GM23338 (cell line): Measurements from ENCODE around the gene GCH1.

Experiments
- CREB1 ChIP-seq: fragments of 250-450 bp; sonication (Bioruptor Pico); IDR thresholded peaks from 2 replicates; pipeline ENCODE4 v1.5.0; 2020; ENCODE audit warnings: low read depth, mild to moderate bottlenecking, moderate library complexity
- CTCF ChIP-seq, 2 experiments: fragments of 200-600 bp in 1 of 2; sonication (generic) in 1 of 2; conservative IDR thresholded peaks; 2 replicates each; pipeline versions ENCODE4 v1.5.1 to v1.6.1; 2016 to 2017; ENCODE audit warnings: antibody characterized with exemption in 2 of 2, low read depth in 2 of 2, mild to moderate bottlenecking in 2 of 2, moderate library complexity in 1 of 2
- ETS1 ChIP-seq: IDR thresholded peaks from 2 replicates; pipeline ENCODE4 v1.6.1; 2016; ENCODE audit warnings: antibody characterized with exemption
- EZH2 ChIP-seq: fragments of 200-600 bp; sonication (generic); IDR thresholded peaks from one replicate; pipeline ENCODE4 v1.8.0; 2017; ENCODE audit warnings: antibody characterized with exemption, mild to moderate bottlenecking, low read depth; ENCODE audit not compliant: unreplicated experiment
- EZH2phosphoT487 ChIP-seq: fragments of 200-600 bp; sonication (generic); IDR thresholded peaks from one replicate; pipeline ENCODE4 v1.8.1; 2018; ENCODE audit warnings: antibody characterized with exemption; ENCODE audit not compliant: unreplicated experiment
- JUNB ChIP-seq: IDR thresholded peaks from one replicate; pipeline ENCODE4 v1.6.1; 2016; ENCODE audit warnings: antibody characterized with exemption; ENCODE audit not compliant: unreplicated experiment
- NANOG ChIP-seq: IDR thresholded peaks from 2 replicates; pipeline ENCODE4 v1.6.1; 2016; ENCODE audit warnings: antibody characterized with exemption, borderline replicate concordance
- POLR2AphosphoS5 ChIP-seq: IDR thresholded peaks from 2 replicates; pipeline ENCODE4 v1.6.1; 2016; ENCODE audit warnings: antibody characterized with exemption, low read depth
- REST ChIP-seq: IDR thresholded peaks from one replicate; pipeline ENCODE4 v1.6.1; 2018; ENCODE audit warnings: antibody characterized with exemption; ENCODE audit not compliant: unreplicated experiment
- STAT1 ChIP-seq: IDR thresholded peaks from one replicate; pipeline ENCODE4 v1.6.1; 2016; ENCODE audit warnings: antibody characterized with exemption; ENCODE audit not compliant: unreplicated experiment
- ZNF331 ChIP-seq: fragments of 250-450 bp; sonication (Bioruptor Pico); IDR thresholded peaks from 2 replicates; pipeline ENCODE4 v1.5.0; 2020; ENCODE audit warnings: low read depth, mild to moderate bottlenecking, moderate library complexity
- ZNF462 ChIP-seq: fragments of 250-450 bp; sonication (Bioruptor Pico); IDR thresholded peaks from 2 replicates; pipeline ENCODE4 v1.5.0; 2020; ENCODE audit warnings: mild to moderate bottlenecking, moderate library complexity

GRCh38 chr14:54836231-54836630, 66.4 kb downstream of the GCH1 start:
- TF ChIP-seq CTCF (conservative IDR thresholded peaks at IDR 0.05; ENCODE audit: low read depth in 2 of 2): no peak
- no peak for TF ChIP-seq POLR2AphosphoS5
- TF ChIP-seq EZH2: no peak
- TF ChIP-seq REST: no peak
- no peak for TF ChIP-seq EZH2phosphoT487
- no peak for TF ChIP-seq NANOG
- TF ChIP-seq JUNB: no peak
- no peak for TF ChIP-seq CREB1 (CRISPR knock-in tag)
- TF ChIP-seq STAT1: no peak
- TF ChIP-seq ZNF462: no peak
- no peak for TF ChIP-seq ZNF331 (CRISPR knock-in tag)
- TF ChIP-seq ETS1: no peak
